Measurements from ENCODE around the gene MORC3. TPM values are rescaled to one million over a fixed set of nuclear protein-coding genes. Genes with fewer than 3 reads are reported as not detected.
"Not testable (repeated sequence)": the region's sequence is repeated elsewhere in the genome, so short reads cannot be mapped to it uniquely, and the experiment has no call there.

The MORC3 gene
- total and polyA plus RNA-seq, 8 donors, result 8.0 to 95.1 (median 19.8) TPM

GRCh38 chr21:36316872-36317484 is 3.0 kb upstream of the MORC3 start:
- no peaks in the 10 kb centered on the region for H3K9me3 ChIP-seq
- H3K27me3 ChIP-seq, result no peaks in the 10 kb centered on the region
- no peak overlapping the region for H3K27ac ChIP-seq
- no peaks in the 10 kb centered on the region for H3K36me3 ChIP-seq
- peaks cover 5 to 14% (median 14%) of the 10 kb centered on the region in 4 donors for H3K4me1 ChIP-seq
- WGBS, 5 donors, result 81 to 90% (median 86%) methylated on average over 14 of the region's 14 CpGs
- H3K4me3 ChIP-seq, result no peak overlapping the region
- intact Hi-C loops (cut with DNase I; ENCODE audit: low total_unique reads), result no loop called here
- no peak for DNase-seq
- TF ChIP-seq CTCF (IDR thresholded peaks at IDR 0.05), result no peak
- TF ChIP-seq POLR2A (IDR thresholded peaks at IDR 0.05), result no peak
- TF ChIP-seq EP300 (IDR thresholded peaks at IDR 0.05), result no peak
- TF ChIP-seq POLR2AphosphoS5 (IDR thresholded peaks at IDR 0.05), result no peak

GRCh38 chr21:36319406-36319766 is 611 bp upstream of the MORC3 start:
- Histone ChIP-seq H3K27ac (peak overlapping the region; percentile 88 to 99 (median 98)), H3K4me3 (peak overlapping the region; percentile 69 to 82 (median 80)), H3K4me1 (peaks cover 28 to 38% (median 32%) of the 10 kb centered on the region in 4 donors)
- WGBS, 5 donors, result 41 to 46% (median 42%) methylated on average over 17 of the region's 17 CpGs
- H3K9me3 ChIP-seq; intact Hi-C loops (cut with DNase I; ENCODE audit: low total_unique reads); DNase-seq; H3K36me3 ChIP-seq; H3K27me3 ChIP-seq: not testable (repeated sequence)

GRCh38 chr21:36320421-36321324 is 676 bp downstream of the MORC3 start:
- intact Hi-C loops (cut with DNase I; ENCODE audit: low total_unique reads), result no loop called here
- 0 to 1% (median 0%) methylated on average over 26 to 62 of the region's 62 CpGs for WGBS, 5 donors
- no peak for TF ChIP-seq POLR2A (IDR thresholded peaks at IDR 0.05)
- peak in 1 of 3 donors; percentile 7 for TF ChIP-seq POLR2AphosphoS5 (IDR thresholded peaks at IDR 0.05)
- no peak for TF ChIP-seq CTCF (IDR thresholded peaks at IDR 0.05)
- TF ChIP-seq EP300 (IDR thresholded peaks at IDR 0.05), result no peak
- Histone ChIP-seq H3K9me3 (no peaks in the 10 kb centered on the region), H3K27ac (peak overlapping the region; percentile 88 to 99 (median 98)), H3K4me1 (peaks cover 28 to 51% (median 42%) of the 10 kb centered on the region in 4 donors), H3K27me3 (no peaks in the 10 kb centered on the region), H3K4me3 (peak overlapping the region; percentile 69 to 82 (median 80)), H3K36me3 (peaks cover 4 to 19% (median 16%) of the 10 kb centered on the region in 4 donors)
- peak; percentile 64 to 81 for DNase-seq

- intact Hi-C loops (cut with DNase I; ENCODE audit: low total_unique reads), result no loop called here
Observed at GRCh38 chr21:36321325-36322082, 1.5 kb downstream of the MORC3 start.

More at GRCh38 chr21:36321325-36322082, 1.5 kb downstream of the MORC3 start:
- 6 to 8% (median 7%) methylated on average over 8 of the region's 8 CpGs for WGBS, 5 donors
- no peaks in the 10 kb centered on the region for H3K9me3 ChIP-seq
- DNase-seq, result peak; percentile 33 to 60
- no peak for TF ChIP-seq POLR2A (IDR thresholded peaks at IDR 0.05)
- TF ChIP-seq POLR2AphosphoS5 (IDR thresholded peaks at IDR 0.05), result no peak
- no peak for TF ChIP-seq CTCF (IDR thresholded peaks at IDR 0.05)
- no peak for TF ChIP-seq EP300 (IDR thresholded peaks at IDR 0.05)
- peak overlapping the region; percentile 69 to 82 (median 80) for H3K4me3 ChIP-seq
- peaks cover 4 to 21% (median 16%) of the 10 kb centered on the region in 4 donors for H3K36me3 ChIP-seq
- H3K4me1 ChIP-seq, result peaks cover 28 to 54% (median 44%) of the 10 kb centered on the region in 4 donors
- no peaks in the 10 kb centered on the region for H3K27me3 ChIP-seq
- peak overlapping the region; percentile 49 to 98 (median 97) for H3K27ac ChIP-seq
